HG02973 (cell line): ENCODE data around the gene FBXW7.
A peak's percentile ranks its signal among the peaks of the same experiment; 100 is the strongest.

ENCODE experiments used
- ATAC-seq: cut with Tn5 transposase; IDR thresholded peaks from one replicate; pipeline ENCODE4 v1.9.1; 2021; ENCODE audit warnings: moderate library complexity; ENCODE audit not compliant: unreplicated experiment

FBXW7 gene

GRCh38 chr4:152296386-152296785, 239.5 kb downstream of the FBXW7 start:
- ATAC-seq, result no peak

GRCh38 chr4:152294765-152295164, 241.1 kb downstream of the FBXW7 start:
- ATAC-seq, result no peak

- ATAC-seq, result no peak
Observed at GRCh38 chr4:152294331-152294730, 241.6 kb downstream of the FBXW7 start.

- ATAC-seq, result no peak
Observed at GRCh38 chr4:152293527-152293926, 242.4 kb downstream of the FBXW7 start.

GRCh38 chr4:152290366-152290921, 245.4 kb downstream of the FBXW7 start:
- no peak for ATAC-seq

GRCh38 chr4:152289941-152290340, 246.0 kb downstream of the FBXW7 start:
- ATAC-seq, result no peak

GRCh38 chr4:152289541-152289940, 246.4 kb downstream of the FBXW7 start:
- ATAC-seq, result no peak

GRCh38 chr4:152283801-152284470, 252.0 kb downstream of the FBXW7 start:
- ATAC-seq, result no peak

GRCh38 chr4:152281822-152282221, 254.1 kb downstream of the FBXW7 start:
- ATAC-seq, result no peak

- ATAC-seq, result no peak
Observed at GRCh38 chr4:152281211-152281610, 254.7 kb downstream of the FBXW7 start.

- no peak for ATAC-seq
Observed at GRCh38 chr4:152279234-152279566, 256.7 kb downstream of the FBXW7 start.

GRCh38 chr4:152278505-152279233, 257.2 kb downstream of the FBXW7 start:
- peak; percentile 64 for ATAC-seq

- ATAC-seq, result peak; percentile 22
Observed at GRCh38 chr4:152278172-152278504, 257.8 kb downstream of the FBXW7 start.

GRCh38 chr4:152277333-152277732, 258.6 kb downstream of the FBXW7 start:
- ATAC-seq, result no peak

- no peak for ATAC-seq
Observed at GRCh38 chr4:152273343-152273742, 262.5 kb downstream of the FBXW7 start.
